Measurements from ENCODE around the gene DSC2. TPM values are rescaled to one million over a fixed set of nuclear protein-coding genes. Genes with fewer than 3 reads are reported as not detected.

DSC2 gene
- total and polyA plus RNA-seq, 3 donors from 2014 or later = 1.2 to 2.7 (median 1.2) TPM

DNA sequence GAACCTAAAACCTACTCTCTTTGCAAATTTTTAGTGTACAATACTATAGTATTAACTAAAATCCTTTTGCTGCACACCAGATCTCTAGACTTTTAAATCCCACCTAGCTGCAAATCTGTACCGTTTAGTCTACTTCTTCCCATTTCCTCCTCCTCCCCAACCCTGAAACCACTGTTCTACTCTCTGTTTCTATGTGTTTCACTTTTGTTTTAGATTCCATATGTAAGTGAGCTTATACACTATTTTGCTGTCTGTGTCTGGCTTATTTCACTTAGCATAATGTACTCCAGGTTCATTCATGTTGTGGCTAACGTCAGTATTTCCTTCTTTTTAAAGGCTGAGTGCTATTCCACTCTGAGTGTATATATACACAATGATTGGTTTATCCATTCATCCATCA, 18.4 kb upstream of the DSC2 start:
- Histone ChIP-seq H3K9me3 (no peaks in the 10 kb centered on the region), H3K4me3 (no peak overlapping the region), H3K36me3 (ENCODE audit: low read depth, missing control alignments) (no peaks in the 10 kb centered on the region), H3K27me3 (no peaks in the 10 kb centered on the region), H3K4me1 (no peaks in the 10 kb centered on the region), H3K27ac (no peak overlapping the region)
- WGBS, 2 donors = 70 to 74% methylated on average over 2 of the region's 2 CpGs
- TF ChIP-seq POLR2A (IDR thresholded peaks at IDR 0.05) = no peak
- TF ChIP-seq, protein P1, sequence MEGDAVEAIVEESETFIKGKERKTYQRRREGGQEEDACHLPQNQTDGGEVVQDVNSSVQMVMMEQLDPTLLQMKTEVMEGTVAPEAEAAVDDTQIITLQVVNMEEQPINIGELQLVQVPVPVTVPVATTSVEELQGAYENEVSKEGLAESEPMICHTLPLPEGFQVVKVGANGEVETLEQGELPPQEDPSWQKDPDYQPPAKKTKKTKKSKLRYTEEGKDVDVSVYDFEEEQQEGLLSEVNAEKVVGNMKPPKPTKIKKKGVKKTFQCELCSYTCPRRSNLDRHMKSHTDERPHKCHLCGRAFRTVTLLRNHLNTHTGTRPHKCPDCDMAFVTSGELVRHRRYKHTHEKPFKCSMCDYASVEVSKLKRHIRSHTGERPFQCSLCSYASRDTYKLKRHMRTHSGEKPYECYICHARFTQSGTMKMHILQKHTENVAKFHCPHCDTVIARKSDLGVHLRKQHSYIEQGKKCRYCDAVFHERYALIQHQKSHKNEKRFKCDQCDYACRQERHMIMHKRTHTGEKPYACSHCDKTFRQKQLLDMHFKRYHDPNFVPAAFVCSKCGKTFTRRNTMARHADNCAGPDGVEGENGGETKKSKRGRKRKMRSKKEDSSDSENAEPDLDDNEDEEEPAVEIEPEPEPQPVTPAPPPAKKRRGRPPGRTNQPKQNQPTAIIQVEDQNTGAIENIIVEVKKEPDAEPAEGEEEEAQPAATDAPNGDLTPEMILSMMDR (IDR thresholded peaks at IDR 0.05) = no peak
- no peak for DNase-seq
- intact Hi-C loops (cut with DNase I; ENCODE audit: low total_unique reads) = no loop called here

DNA sequence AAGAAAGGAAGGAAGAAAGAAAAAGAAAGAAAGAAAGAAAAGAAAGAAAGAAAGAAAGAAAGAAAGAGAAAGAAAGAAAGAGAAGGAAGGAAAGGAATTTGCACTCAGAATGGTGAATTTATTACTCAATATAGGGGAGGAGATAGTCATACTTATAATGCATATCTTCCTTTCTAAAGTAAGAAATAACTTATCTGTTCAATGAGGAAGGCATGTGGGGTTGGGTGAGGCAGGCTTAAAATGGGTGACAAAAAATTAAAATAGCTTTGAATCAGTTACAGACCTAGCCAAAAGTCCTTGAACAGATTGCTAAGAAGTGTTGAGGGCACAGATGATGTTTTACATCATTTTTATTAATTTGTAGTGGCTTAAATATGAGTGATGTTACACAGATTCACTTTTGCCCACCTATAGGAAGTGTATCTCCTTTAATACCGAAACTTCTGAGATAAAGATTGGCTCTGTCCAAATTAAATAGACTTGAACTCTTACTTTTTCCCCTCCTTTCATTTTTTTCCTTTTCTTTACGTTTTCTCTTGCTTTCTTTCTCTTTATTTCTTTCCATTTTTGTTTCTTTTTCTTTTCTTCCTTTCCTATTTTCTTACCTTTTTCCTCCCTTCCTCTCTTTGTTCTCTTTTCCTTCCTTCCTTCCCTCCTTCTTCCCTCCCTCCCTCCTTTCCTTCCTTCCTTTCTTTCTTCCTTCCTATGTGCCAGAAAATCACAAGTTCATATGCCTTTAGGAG, 14.8 kb upstream of the DSC2 start:
- intact Hi-C loops (cut with DNase I; ENCODE audit: low total_unique reads) = no loop called here
- TF ChIP-seq, protein P1 (IDR thresholded peaks at IDR 0.05) = no peak
- TF ChIP-seq POLR2A (IDR thresholded peaks at IDR 0.05) = no peak

DNA sequence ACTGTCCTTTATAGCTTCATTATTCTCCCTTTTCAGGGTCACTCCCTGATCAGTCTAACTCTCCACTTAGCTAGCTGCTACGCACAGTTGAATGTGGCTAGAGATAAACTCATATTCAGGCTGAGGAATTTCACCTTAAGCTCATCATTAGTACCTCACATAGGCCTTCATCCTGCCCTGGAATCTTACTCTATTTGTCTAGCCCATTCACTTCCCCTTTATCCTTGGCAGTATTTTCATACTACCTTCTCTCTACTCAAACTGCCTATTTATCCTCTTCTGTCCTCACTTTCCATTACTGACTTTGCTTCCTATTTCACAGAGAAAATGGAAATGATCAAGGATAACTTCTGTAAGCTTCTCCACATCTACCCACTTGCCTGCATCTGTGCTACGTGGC, 10.6 kb upstream of the DSC2 start:
- Histone ChIP-seq H3K4me1 (no peaks in the 10 kb centered on the region), H3K27me3 (no peaks in the 10 kb centered on the region), H3K27ac (no peak overlapping the region), H3K36me3 (ENCODE audit: low read depth, missing control alignments) (no peaks in the 10 kb centered on the region), H3K4me3 (no peak overlapping the region), H3K9me3 (no peaks in the 10 kb centered on the region)
- intact Hi-C loops (cut with DNase I; ENCODE audit: low total_unique reads) = no loop called here
- 69 to 76% methylated on average over 2 of the region's 2 CpGs for WGBS, 2 donors
- no peak for TF ChIP-seq POLR2A (IDR thresholded peaks at IDR 0.05)
- TF ChIP-seq, protein P1 (IDR thresholded peaks at IDR 0.05) = no peak
- no peak for DNase-seq

More for the DNA sequence above, 14.8 kb upstream of the DSC2 start:
- Histone ChIP-seq H3K4me1 (no peaks in the 10 kb centered on the region), H3K36me3 (ENCODE audit: low read depth, missing control alignments) (no peaks in the 10 kb centered on the region), H3K27me3 (no peaks in the 10 kb centered on the region), H3K9me3 (no peaks in the 10 kb centered on the region), H3K27ac (no peak overlapping the region), H3K4me3 (no peak overlapping the region)
- DNase-seq = no peak
- 82 to 84% methylated on average over 2 of the region's 2 CpGs for WGBS, 2 donors

DNA sequence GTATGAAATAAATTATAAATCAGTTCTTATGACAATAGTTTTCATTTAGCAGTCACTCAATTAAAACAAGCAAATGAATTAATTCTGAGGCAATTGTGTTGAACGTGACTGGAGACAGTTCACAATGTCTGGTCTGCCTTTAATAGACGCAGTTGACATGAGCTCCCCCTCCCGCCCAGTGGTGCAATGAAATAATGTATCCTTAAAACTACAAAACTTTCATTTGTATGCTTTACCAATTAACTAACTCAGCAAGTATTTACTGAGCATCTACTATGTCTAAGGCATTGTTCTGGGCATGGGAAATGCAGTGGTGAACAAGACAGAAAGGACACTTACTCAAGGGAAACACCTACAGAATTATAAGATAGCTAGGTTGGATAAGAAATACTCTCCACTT, 3.5 kb upstream of the DSC2 start:
- intact Hi-C loops (cut with DNase I; ENCODE audit: low total_unique reads) = no loop called here

More for the DNA sequence above, 3.5 kb upstream of the DSC2 start:
- H3K27ac ChIP-seq = no peak overlapping the region
- no peak overlapping the region for H3K4me3 ChIP-seq
- H3K4me1 ChIP-seq = peaks cover 4% of the 10 kb centered on the region
- no peak for DNase-seq
- no peaks in the 10 kb centered on the region for H3K27me3 ChIP-seq
- TF ChIP-seq, protein P1 (IDR thresholded peaks at IDR 0.05) = no peak
- no peak for TF ChIP-seq POLR2A (IDR thresholded peaks at IDR 0.05)
- 71 to 82% methylated on average over 3 of the region's 3 CpGs for WGBS, 2 donors
- H3K36me3 ChIP-seq (ENCODE audit: low read depth, missing control alignments) = no peaks in the 10 kb centered on the region
- H3K9me3 ChIP-seq = no peaks in the 10 kb centered on the region

All from testis (tissue), 3 donors.